ENCODE results near the gene KNSTRN.

The KNSTRN gene

GRCh38 chr15:40377606-40378005 is 4.9 kb upstream of the KNSTRN start:
- no peaks in the 10 kb centered on the region for H3K36me3 ChIP-seq (ENCODE audit: low read length)
- no peaks in the 10 kb centered on the region for H3K79me2 ChIP-seq (ENCODE audit: insufficient read depth, low read length)
- no peaks in the 10 kb centered on the region for H3K9me2 ChIP-seq (replicated peaks; ENCODE audit: insufficient read depth, low read length)
- H4K20me1 ChIP-seq (ENCODE audit: low read depth, low read length): no peaks in the 10 kb centered on the region
- H3K4me3 ChIP-seq (ENCODE audit: insufficient read depth, low read length, poor library complexity, severe bottlenecking): no peak overlapping the region
- no peak overlapping the region for H3K27ac ChIP-seq (ENCODE audit: low read depth, low read length)
- H2AFZ ChIP-seq (ENCODE audit: low read depth, low read length, severe bottlenecking): no peak overlapping the region
- no peaks in the 10 kb centered on the region for H3K9me3 ChIP-seq (ENCODE audit: insufficient read depth, low read length)
- no peak overlapping the region for H3K4me2 ChIP-seq (ENCODE audit: low read depth, low read length, poor library complexity, severe bottlenecking)
- TF ChIP-seq EZH2phosphoT487 (conservative IDR thresholded peaks at IDR 0.05; ENCODE audit: low read length) (no peak), CTCF (IDR thresholded peaks at IDR 0.05; ENCODE audit: insufficient read depth, low read length, poor library complexity, severe bottlenecking) (no peak)
- H3F3A ChIP-seq (ENCODE audit: insufficient read depth): no peaks in the 10 kb centered on the region
- H3K9ac ChIP-seq (ENCODE audit: low read length): no peak overlapping the region
- H3K27me3 ChIP-seq (ENCODE audit: low read length): no peaks in the 10 kb centered on the region

GRCh38 chr15:40379374-40379773 is 3.1 kb upstream of the KNSTRN start:
- Histone ChIP-seq H3K27me3 (ENCODE audit: low read length) (no peaks in the 10 kb centered on the region), H3K4me3 (ENCODE audit: insufficient read depth, low read length, poor library complexity, severe bottlenecking) (no peak overlapping the region), H3K36me3 (ENCODE audit: low read length) (no peaks in the 10 kb centered on the region), H3K79me2 (ENCODE audit: insufficient read depth, low read length) (peaks cover 16% of the 10 kb centered on the region), H3K9me2 (replicated peaks; ENCODE audit: insufficient read depth, low read length) (no peaks in the 10 kb centered on the region), H3K4me2 (ENCODE audit: low read depth, low read length, poor library complexity, severe bottlenecking) (no peak overlapping the region), H2AFZ (ENCODE audit: low read depth, low read length, severe bottlenecking) (no peak overlapping the region), H3F3A (ENCODE audit: insufficient read depth) (no peaks in the 10 kb centered on the region), H3K9me3 (ENCODE audit: insufficient read depth, low read length) (no peaks in the 10 kb centered on the region), H3K9ac (ENCODE audit: low read length) (no peak overlapping the region), H3K27ac (ENCODE audit: low read depth, low read length) (no peak overlapping the region), H4K20me1 (ENCODE audit: low read depth, low read length) (no peaks in the 10 kb centered on the region)
- no peak for TF ChIP-seq CTCF (IDR thresholded peaks at IDR 0.05; ENCODE audit: insufficient read depth, low read length, poor library complexity, severe bottlenecking)
- TF ChIP-seq EZH2phosphoT487 (conservative IDR thresholded peaks at IDR 0.05; ENCODE audit: low read length): no peak

GRCh38 chr15:40379853-40380252 is 2.7 kb upstream of the KNSTRN start:
- Histone ChIP-seq H3K4me2 (ENCODE audit: low read depth, low read length, poor library complexity, severe bottlenecking) (no peak overlapping the region), H3F3A (ENCODE audit: insufficient read depth) (no peaks in the 10 kb centered on the region), H3K9ac (ENCODE audit: low read length) (no peak overlapping the region), H3K27me3 (ENCODE audit: low read length) (no peaks in the 10 kb centered on the region), H2AFZ (ENCODE audit: low read depth, low read length, severe bottlenecking) (no peak overlapping the region), H3K4me3 (ENCODE audit: insufficient read depth, low read length, poor library complexity, severe bottlenecking) (no peak overlapping the region), H3K36me3 (ENCODE audit: low read length) (peaks cover 4% of the 10 kb centered on the region; the same call in 1 of the 2 replicates), H3K27ac (ENCODE audit: low read depth, low read length) (no peak overlapping the region), H3K9me2 (replicated peaks; ENCODE audit: insufficient read depth, low read length) (no peaks in the 10 kb centered on the region), H3K79me2 (ENCODE audit: insufficient read depth, low read length) (peaks cover 21% of the 10 kb centered on the region), H3K9me3 (ENCODE audit: insufficient read depth, low read length) (no peaks in the 10 kb centered on the region), H4K20me1 (ENCODE audit: low read depth, low read length) (no peaks in the 10 kb centered on the region)
- TF ChIP-seq CTCF (IDR thresholded peaks at IDR 0.05; ENCODE audit: insufficient read depth, low read length, poor library complexity, severe bottlenecking) (no peak), EZH2phosphoT487 (conservative IDR thresholded peaks at IDR 0.05; ENCODE audit: low read length) (no peak)
